GM18868 (cell line): ENCODE data around the gene TNPO3.

ENCODE experiments used
- ATAC-seq: cut with Tn5 transposase; IDR thresholded peaks from one replicate; pipeline ENCODE4 v1.9.1; 2021; ENCODE audit warnings: mild to moderate bottlenecking, moderate library complexity; ENCODE audit not compliant: unreplicated experiment

TNPO3 gene

GRCh38 chr7:128911423-128912031, 143.4 kb downstream of the TNPO3 start:
- ATAC-seq: no peak

DNA sequence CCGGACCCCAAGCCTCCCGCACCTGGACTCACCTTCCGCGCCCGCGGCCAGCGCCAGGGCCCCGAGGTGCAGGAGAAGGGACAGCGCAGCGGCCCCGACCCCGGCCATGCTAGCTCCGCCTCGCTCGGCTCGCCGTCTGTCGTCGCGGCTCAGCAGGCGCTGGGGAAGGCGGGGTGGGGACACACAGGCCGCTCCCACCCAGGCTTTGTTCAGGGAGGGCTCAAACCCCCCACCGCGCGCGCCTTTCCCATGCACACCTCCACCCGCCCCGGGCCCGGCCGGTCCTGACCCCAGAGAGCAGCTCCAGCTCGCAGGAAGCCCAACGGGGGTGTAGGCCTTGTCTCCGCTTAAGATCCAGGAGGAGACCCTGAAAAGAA, 144.4 kb downstream of the TNPO3 start, which contains the start of gene KCP:
TSS of gene KCP (minus strand) at position 141 of the 377 bp plus-strand sequence. CDS start at position 108, 33 bp downstream.
- no peak for ATAC-seq

- ATAC-seq: no peak
Observed at GRCh38 chr7:128909625-128910568, 145.0 kb downstream of the TNPO3 start.

GRCh38 chr7:128908750-128909624, 145.9 kb downstream of the TNPO3 start:
- ATAC-seq: no peak

GRCh38 chr7:128906766-128907559, 147.9 kb downstream of the TNPO3 start:
- ATAC-seq: no peak

- no peak for ATAC-seq
Observed at GRCh38 chr7:128906001-128906765, 148.7 kb downstream of the TNPO3 start.

- ATAC-seq: peak; percentile 65
Observed at GRCh38 chr7:128904381-128905197, 150.3 kb downstream of the TNPO3 start.
